Fibroblast of skin of back (primary cell): ENCODE data around the gene ME3.
"Not testable (repeated sequence)": the region's sequence is repeated elsewhere in the genome, so short reads cannot be mapped to it uniquely, and the experiment has no call there.

Experiments
- DNase-seq: peaks from one replicate; pipeline ENCODE4 v3.0.0-alpha.2; 2013

ME3 gene

DNA sequence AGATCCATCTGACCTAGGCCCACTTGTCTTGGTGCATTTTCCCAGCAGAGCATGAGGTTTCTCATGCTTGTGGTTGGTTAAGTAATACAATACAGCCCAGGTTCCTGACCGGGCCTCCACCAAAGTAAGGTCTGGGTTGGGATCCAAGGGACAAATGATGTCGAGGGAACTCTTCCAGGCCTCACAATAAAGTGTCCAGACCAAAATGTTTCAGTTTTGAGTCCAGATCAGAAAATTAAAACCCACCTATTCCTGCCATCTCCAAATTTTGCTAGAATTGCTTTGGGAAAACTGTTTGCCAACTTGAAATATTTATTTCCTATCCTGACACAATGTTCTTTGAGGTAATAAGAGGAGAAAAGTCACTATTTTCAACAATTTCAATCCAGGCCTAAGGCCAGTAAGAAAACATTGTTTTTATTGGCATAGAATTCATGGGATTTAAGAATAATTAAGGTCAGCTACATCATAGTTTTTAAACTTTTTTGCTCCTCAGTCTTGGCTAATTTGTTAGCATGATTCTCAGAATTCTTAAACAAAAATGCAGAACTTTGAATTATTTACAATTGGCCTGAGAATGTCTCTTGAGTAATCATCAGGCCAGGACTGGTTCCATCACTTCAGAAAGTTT lies 51.4 kb downstream of the ME3 start:
- peak; percentile 67 for DNase-seq

GRCh38 chr11:86619428-86619827 lies 53.0 kb downstream of the ME3 start:
- not testable (repeated sequence) for DNase-seq

DNA sequence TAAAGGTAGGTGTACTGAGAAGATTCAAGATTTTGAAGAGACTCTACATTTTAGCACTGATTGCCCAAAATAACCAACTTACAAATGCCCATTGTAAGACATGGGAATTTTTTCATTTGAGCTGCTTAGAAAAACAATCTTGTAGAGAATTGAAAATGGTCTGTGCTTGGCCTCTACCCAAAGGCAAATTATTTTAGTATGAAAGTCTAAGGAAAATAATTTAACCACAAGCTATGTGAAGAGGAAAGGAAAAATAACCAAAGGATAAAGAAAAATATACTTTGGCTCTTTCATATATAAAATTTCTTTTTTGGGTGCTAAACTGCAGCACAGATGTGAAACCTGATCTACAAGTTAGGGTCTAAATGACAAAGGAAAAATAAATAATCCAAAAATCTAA lies 54.9 kb downstream of the ME3 start:
- peak; percentile 90 for DNase-seq

DNA sequence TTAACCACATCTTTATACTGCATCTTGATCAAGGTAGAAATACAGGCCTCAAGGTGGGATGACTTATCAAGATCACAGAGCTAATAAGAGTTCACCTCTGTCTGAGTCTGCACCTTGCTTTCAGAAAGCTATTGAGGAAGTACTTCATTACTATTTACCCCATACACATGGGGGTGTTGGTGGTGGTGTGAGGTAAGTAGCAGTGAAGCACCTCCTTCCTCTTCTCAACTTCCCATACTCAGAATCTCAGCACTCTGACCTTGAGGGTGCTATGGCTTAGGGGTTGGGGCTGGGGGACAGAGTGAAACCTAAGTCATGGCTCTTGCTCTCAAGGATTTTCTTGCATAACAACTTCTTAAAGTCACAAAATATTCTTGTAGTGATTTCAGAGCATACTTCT lies 56.9 kb downstream of the ME3 start:
- DNase-seq = no peak

GRCh38 chr11:86610559-86611341 lies 61.7 kb downstream of the ME3 start:
- no peak for DNase-seq

- DNase-seq = peak; percentile 81
Observed at GRCh38 chr11:86608251-86608799, 64.1 kb downstream of the ME3 start.

GRCh38 chr11:86606836-86607481 lies 65.5 kb downstream of the ME3 start:
- DNase-seq = peak; percentile 87

DNA sequence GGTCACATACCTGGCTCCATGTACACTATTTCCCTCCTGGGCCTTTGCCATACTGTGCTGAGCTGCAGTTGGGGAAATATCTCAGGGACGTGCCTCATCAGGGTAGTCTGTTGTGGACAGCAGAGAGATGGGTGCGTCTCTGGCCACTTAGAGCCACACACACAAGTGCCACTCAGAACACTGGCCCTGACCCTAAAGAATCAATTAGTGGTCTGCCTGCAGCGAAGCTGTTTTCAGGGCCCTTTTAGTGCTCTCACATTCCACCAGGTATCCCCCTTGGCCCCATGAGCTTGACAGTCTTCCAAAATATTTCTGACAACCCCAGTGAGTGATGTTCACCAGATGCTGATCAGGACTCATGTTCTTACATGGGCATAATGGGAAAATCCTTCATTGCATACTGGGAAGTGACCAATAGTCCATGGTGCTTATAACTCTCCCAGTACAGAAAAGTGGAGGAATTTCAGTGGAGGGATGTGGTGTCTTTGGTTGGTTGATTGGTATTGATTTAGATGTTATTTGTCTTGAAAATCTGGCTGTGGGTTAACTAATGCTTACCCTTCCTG lies 66.1 kb downstream of the ME3 start:
- DNase-seq = peak; percentile 27

GRCh38 chr11:86596861-86597586 lies 75.4 kb downstream of the ME3 start:
- DNase-seq = peak; percentile 76

DNA sequence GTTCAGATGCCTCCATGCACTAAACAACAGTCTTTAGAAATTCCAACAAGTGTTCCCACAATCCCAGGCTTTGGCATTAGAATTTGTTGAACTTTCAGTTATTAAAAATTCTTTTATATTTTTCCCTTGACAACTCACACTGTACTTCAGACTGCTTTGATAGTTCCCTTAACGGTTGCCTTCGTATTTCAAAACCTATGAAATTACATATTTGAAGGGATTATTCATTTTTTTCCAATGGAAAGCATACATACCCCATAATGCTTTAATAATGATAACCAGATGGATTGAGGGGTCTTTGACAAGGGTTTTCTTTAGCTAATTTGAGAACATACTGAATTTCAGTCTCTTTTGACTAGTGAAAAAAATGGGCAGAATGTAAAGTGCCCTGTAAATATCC lies 76.5 kb downstream of the ME3 start:
- DNase-seq = no peak

DNA sequence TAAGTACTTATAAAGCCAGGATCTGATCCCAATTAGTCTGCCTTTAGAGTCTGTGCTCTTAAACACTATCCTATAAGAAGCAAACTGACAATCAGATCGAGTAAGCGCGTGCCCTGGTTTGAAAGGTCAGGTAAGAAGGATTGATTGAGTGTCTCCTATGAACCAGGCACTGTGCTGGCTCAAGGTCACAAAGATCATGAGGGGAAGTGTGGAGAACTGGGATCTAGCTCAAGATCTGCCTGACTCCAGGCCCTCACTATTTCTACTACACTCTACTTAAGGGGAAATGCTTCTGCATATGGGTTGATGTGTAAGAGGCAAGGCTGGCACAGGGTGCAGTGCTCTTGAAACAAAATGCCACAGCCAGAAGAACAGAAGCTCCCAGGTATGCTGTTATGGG lies 77.0 kb downstream of the ME3 start:
- no peak for DNase-seq

- no peak for DNase-seq
Observed at GRCh38 chr11:86594746-86595145, 77.7 kb downstream of the ME3 start.

GRCh38 chr11:86593833-86594232 lies 78.6 kb downstream of the ME3 start:
- no peak for DNase-seq

- DNase-seq = peak; percentile 93
Observed at GRCh38 chr11:86592659-86593451, 79.6 kb downstream of the ME3 start.

GRCh38 chr11:86592047-86592591 lies 80.3 kb downstream of the ME3 start:
- peak; percentile 83 for DNase-seq

GRCh38 chr11:86591631-86592030 lies 80.8 kb downstream of the ME3 start:
- peak; percentile 59 for DNase-seq

DNA sequence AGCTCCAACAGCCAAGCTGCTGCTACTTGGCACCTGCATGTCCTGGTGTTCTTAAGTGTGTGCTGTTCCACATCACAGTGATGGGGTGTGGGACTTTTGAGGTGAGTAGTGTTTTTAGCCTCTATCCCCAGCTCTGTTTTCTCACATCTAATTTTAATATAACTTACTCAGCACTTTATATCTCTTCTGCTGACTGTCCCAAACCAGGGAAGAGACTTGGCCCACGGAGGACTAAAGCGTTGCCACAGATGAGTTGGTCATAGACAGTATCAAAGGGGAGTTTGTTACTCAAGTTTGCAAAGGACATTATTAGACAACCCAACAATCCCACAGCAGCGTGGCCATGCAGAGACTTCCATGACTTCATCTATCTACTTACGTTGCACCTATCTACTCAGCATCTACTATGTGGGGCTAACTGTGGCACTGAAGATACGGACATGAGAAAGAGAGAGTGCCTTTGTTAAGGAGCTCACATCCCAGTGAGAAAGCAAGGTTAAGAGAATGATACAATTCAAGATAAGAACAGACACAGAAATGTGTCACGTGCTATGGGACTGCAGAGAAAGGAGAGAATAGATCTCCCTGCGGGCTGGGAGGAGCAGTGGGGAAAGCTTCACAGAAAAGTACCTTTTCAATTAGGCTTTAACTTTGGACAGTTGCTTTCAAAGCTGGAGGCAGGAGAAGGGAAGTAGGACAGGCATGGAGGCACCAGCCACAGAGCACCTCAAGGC lies 82.4 kb downstream of the ME3 start:
- DNase-seq = no peak

DNA sequence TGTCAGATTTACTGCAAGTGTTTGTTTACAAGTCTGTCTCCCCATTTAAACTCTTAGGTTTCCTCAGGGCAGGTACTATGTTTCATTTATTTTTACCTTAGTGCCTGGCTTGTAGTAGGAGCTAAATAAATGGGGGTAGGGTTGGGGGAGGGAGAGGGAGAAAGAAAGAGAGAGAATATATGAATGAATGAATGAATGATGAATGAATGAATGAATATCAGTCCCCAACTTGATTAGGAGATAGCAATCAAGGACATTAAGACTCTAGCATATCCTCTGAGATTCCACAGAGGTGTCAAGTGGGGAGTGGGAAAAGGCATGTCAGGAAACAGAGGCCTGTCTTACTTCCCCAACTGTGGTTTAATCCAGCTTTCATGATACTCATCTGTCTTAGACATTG lies 83.2 kb downstream of the ME3 start:
- DNase-seq = no peak

GRCh38 chr11:86588566-86589090 lies 83.8 kb downstream of the ME3 start:
- no peak for DNase-seq
